WTC11 (cell line): ENCODE results near the gene SIN3A. TPM values are rescaled to one million over a fixed set of nuclear protein-coding genes. Genes with fewer than 3 reads are reported as not detected.

Source experiments
- ATAC-seq: fragments of 200-7000 bp; cut with Tn5 transposase; 2 replicates; pipeline ENCODE4 v1.10.0; 2021; ENCODE audit warnings: mild to moderate bottlenecking, moderate library complexity
- CTCF ChIA-PET: fragments of 300-600 bp; sonication (Branson Sonifier 250); formaldehyde crosslinking; loops from one replicate; lab custom pipeline; 2021; ENCODE audit warnings: antibody characterized with exemption; lab: Charles Lee
- POLR2A ChIA-PET: fragments of 350-600 bp; sonication (Branson Sonifier 250); formaldehyde crosslinking; loops from one replicate; lab custom pipeline; 2021; ENCODE audit warnings: antibody characterized with exemption; lab: Charles Lee
- DNase-seq: peaks from one replicate; pipeline ENCODE4 v3.0.0; 2021; ENCODE audit warnings: low spot score
- H3K27ac Mint-ChIP-seq: 2 replicates; pipeline ENCODE4 v1.8.0; 2021; ENCODE audit warnings: mixed read lengths
- H3K27me3 Mint-ChIP-seq: 2 replicates; pipeline ENCODE4 v1.8.0; 2021; ENCODE audit warnings: low read depth, mild to moderate bottlenecking, moderate library complexity, mixed read lengths
- H3K36me3 Mint-ChIP-seq: 2 replicates; pipeline ENCODE4 v1.8.0; 2021; ENCODE audit warnings: mixed read lengths
- H3K4me1 Mint-ChIP-seq: 2 replicates; pipeline ENCODE4 v1.8.0; 2022; ENCODE audit warnings: mixed read lengths
- H3K4me3 Mint-ChIP-seq: 2 replicates; pipeline ENCODE4 v1.8.0; 2021; ENCODE audit warnings: mild to moderate bottlenecking, moderate library complexity, mixed read lengths
- H3K9me3 Mint-ChIP-seq: 2 replicates; pipeline ENCODE4 v1.8.0; 2021; ENCODE audit warnings: mixed read lengths
- ATF1 ChIP-seq: sonication (generic); formaldehyde crosslinking; IDR thresholded peaks from 2 replicates; pipeline ENCODE4 v1.8.1; 2023; ENCODE audit warnings: mild to moderate bottlenecking, moderate library complexity, missing genetic modification reagents
- CREM ChIP-seq: sonication (generic); formaldehyde crosslinking; IDR thresholded peaks from 2 replicates; pipeline ENCODE4 v1.8.1; 2022; ENCODE audit warnings: mild to moderate bottlenecking, missing genetic modification reagents, moderate library complexity
- E2F5 ChIP-seq: sonication (generic); formaldehyde crosslinking; IDR thresholded peaks from 2 replicates; pipeline ENCODE4 v1.8.1; 2022; ENCODE audit warnings: mild to moderate bottlenecking, moderate library complexity, missing genetic modification reagents
- ESRRA ChIP-seq: sonication (generic); formaldehyde crosslinking; IDR thresholded peaks from 2 replicates; pipeline ENCODE4 v1.8.1; 2022; ENCODE audit warnings: mild to moderate bottlenecking, missing genetic modification reagents, borderline replicate concordance
- FOXJ3 ChIP-seq: sonication (generic); formaldehyde crosslinking; IDR thresholded peaks from 2 replicates; pipeline ENCODE4 v1.9.0; 2021; ENCODE audit warnings: missing genetic modification reagents, mild to moderate bottlenecking, borderline replicate concordance
- FOXK1 ChIP-seq: sonication (generic); formaldehyde crosslinking; IDR thresholded peaks from 2 replicates; pipeline ENCODE4 v1.8.0; 2022; ENCODE audit warnings: mild to moderate bottlenecking, moderate library complexity, missing genetic modification reagents
- GRHL2 ChIP-seq: fragments of 250-450 bp; sonication (Bioruptor Pico); IDR thresholded peaks from 2 replicates; pipeline ENCODE4 v1.8.0; 2022; ENCODE audit warnings: mild to moderate bottlenecking, moderate library complexity; ENCODE audit not compliant: insufficient replicate concordance, severe bottlenecking
- HMGA2 ChIP-seq: fragments of 250-450 bp; sonication (Bioruptor Pico); IDR thresholded peaks from 2 replicates; pipeline ENCODE4 v1.4.0; 2021; ENCODE audit warnings: mild to moderate bottlenecking, moderate library complexity
- KAT7 ChIP-seq: sonication (generic); formaldehyde crosslinking; IDR thresholded peaks from 2 replicates; pipeline ENCODE4 v1.8.1; 2023; ENCODE audit warnings: missing genetic modification reagents, mild to moderate bottlenecking, borderline replicate concordance
- MAX ChIP-seq: sonication (generic); formaldehyde crosslinking; IDR thresholded peaks from 2 replicates; pipeline ENCODE4 v1.8.0; 2022; ENCODE audit warnings: mild to moderate bottlenecking, missing genetic modification reagents
- MXD4 ChIP-seq: fragments of 250-450 bp; sonication (Bioruptor Pico); IDR thresholded peaks from 2 replicates; pipeline ENCODE4 v1.8.0; 2021; ENCODE audit warnings: mild to moderate bottlenecking, moderate library complexity, borderline replicate concordance
- NR3C1 ChIP-seq: sonication (generic); formaldehyde crosslinking; conservative IDR thresholded peaks from 2 replicates; pipeline ENCODE4 v1.8.1; 2023; ENCODE audit warnings: low read depth, mild to moderate bottlenecking, missing genetic modification reagents
- PRRX2 ChIP-seq: fragments of 250-450 bp; sonication (Bioruptor Pico); IDR thresholded peaks from 2 replicates; pipeline ENCODE4 v1.8.0; 2021; ENCODE audit warnings: mild to moderate bottlenecking
- RELA ChIP-seq: sonication (generic); formaldehyde crosslinking; IDR thresholded peaks from 2 replicates; pipeline ENCODE4 v1.8.1; 2022; ENCODE audit warnings: missing genetic modification reagents, mild to moderate bottlenecking, borderline replicate concordance
- SP1 ChIP-seq: sonication (generic); formaldehyde crosslinking; conservative IDR thresholded peaks from 2 replicates; pipeline ENCODE4 v1.8.1; 2022; ENCODE audit warnings: missing genetic modification reagents
- total RNA-seq: library from RNA; stranded (reverse); gene quantifications from 3 replicates; pipeline ENCODE4 v1.2.3, GENCODE V29; 2021
- TF ChIP-seq, protein P1 (sequence below): sonication (generic); formaldehyde crosslinking; IDR thresholded peaks from 2 replicates; pipeline ENCODE4 v1.8.1; 2022; ENCODE audit warnings: low read depth, missing genetic modification reagents, borderline replicate concordance
- TF ChIP-seq, protein P2 (sequence below): sonication (generic); formaldehyde crosslinking; conservative IDR thresholded peaks from 2 replicates; pipeline ENCODE4 v1.8.1; 2022; ENCODE audit warnings: mild to moderate bottlenecking, missing genetic modification reagents
- TF ChIP-seq, protein P3 (sequence below): fragments of 200-600 bp; IDR thresholded peaks from 2 replicates; pipeline ENCODE4 v1.8.0; 2022; ENCODE audit warnings: antibody characterized with exemption
- TF ChIP-seq, protein P4 (sequence below): sonication (generic); formaldehyde crosslinking; IDR thresholded peaks from 2 replicates; pipeline ENCODE4 v1.8.1; 2022; ENCODE audit warnings: low read depth, mild to moderate bottlenecking, moderate library complexity, missing genetic modification reagents, borderline replicate concordance

SIN3A gene
- total RNA-seq, 1 experiment from 2014 or later: 113 TPM

- no peak for TF ChIP-seq GRHL2 (CRISPR knock-in tag)
Measured at GRCh38 chr15:75359537-75360250, 91.8 kb downstream of the SIN3A start (continued).

DNA sequence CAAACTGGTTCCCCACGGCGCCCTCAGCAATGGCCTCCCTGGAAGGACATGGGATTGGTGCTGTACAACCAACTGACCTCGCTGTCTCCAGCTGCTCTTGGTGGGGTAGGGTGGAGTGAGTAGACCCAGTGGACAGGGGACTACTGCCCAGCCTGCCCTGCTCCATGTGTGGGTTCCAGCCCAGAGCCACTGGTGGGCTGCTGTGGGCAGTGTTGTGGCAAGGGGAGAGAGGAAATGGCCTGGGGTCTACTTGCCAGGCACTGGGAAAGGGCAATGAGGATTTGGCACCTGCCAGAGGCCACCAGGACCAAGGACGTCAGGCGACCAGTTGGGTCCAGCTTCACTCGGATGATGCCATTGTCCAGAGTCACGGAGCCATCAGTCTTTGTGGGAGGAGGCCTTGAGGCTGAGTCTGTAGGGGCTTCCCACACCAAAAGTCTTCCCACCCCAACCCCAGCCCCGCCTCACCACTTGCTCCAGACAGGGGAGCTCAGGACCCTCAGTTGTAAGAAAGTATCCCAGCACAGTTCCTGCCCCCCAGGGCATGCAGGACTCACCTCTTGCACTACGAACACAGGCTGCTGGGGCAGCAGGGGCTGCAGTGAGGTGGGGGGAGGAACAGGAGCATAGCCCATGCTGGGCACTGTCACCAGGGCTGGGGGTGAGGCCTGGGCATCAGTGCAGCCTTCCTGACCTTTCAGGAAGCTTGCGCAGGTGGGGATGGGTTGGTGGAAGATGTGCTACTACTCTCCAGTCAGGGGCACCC is 92.5 kb downstream of the SIN3A start:
- TF ChIP-seq MXD4 (CRISPR knock-in tag) (no peak), SP1 (CRISPR knock-in tag) (no peak), CREM (CRISPR knock-in tag) (no peak), ESRRA (CRISPR knock-in tag) (no peak)
- TF ChIP-seq, protein P1, sequence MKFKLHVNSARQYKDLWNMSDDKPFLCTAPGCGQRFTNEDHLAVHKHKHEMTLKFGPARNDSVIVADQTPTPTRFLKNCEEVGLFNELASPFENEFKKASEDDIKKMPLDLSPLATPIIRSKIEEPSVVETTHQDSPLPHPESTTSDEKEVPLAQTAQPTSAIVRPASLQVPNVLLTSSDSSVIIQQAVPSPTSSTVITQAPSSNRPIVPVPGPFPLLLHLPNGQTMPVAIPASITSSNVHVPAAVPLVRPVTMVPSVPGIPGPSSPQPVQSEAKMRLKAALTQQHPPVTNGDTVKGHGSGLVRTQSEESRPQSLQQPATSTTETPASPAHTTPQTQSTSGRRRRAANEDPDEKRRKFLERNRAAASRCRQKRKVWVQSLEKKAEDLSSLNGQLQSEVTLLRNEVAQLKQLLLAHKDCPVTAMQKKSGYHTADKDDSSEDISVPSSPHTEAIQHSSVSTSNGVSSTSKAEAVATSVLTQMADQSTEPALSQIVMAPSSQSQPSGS (CRISPR knock-in tag): no peak
- TF ChIP-seq, all 79 proteins: peak for 0
- no peaks in the 10 kb centered on the region for H3K27me3 Mint-ChIP-seq
- no peak overlapping the region for H3K4me3 Mint-ChIP-seq
- H3K4me1 Mint-ChIP-seq: no peaks in the 10 kb centered on the region
- H3K27ac Mint-ChIP-seq: no peak overlapping the region
- ChIA-PET POLR2A (no interaction called here), CTCF (interaction anchor here (0.6 to 0.8 kb wide), 2 partner anchors 9 to 206 kb away, joined by 4 read pairs; no protein-coding TSS in a partner anchor)
- DNase-seq: no peak
- H3K9me3 Mint-ChIP-seq: no peaks in the 10 kb centered on the region
- no peak for ATAC-seq
- H3K36me3 Mint-ChIP-seq: peaks cover 10% of the 10 kb centered on the region

- TF ChIP-seq, protein P2, sequence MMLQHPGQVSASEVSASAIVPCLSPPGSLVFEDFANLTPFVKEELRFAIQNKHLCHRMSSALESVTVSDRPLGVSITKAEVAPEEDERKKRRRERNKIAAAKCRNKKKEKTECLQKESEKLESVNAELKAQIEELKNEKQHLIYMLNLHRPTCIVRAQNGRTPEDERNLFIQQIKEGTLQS (CRISPR knock-in tag): no peak
- no peak for TF ChIP-seq NR3C1 (CRISPR knock-in tag)
- TF ChIP-seq FOXK1: no peak
- TF ChIP-seq HMGA2 (CRISPR knock-in tag): no peak
- TF ChIP-seq, all 79 proteins: peak for 0
- no peaks in the 10 kb centered on the region for H3K4me1 Mint-ChIP-seq
- ChIA-PET CTCF (no interaction called here), POLR2A (no interaction called here)
- ATAC-seq: no peak
- H3K27ac Mint-ChIP-seq: no peak overlapping the region
- peaks cover 10% of the 10 kb centered on the region for H3K36me3 Mint-ChIP-seq
- no peak for DNase-seq
- H3K4me3 Mint-ChIP-seq: no peak overlapping the region
- no peaks in the 10 kb centered on the region for H3K9me3 Mint-ChIP-seq
- no peaks in the 10 kb centered on the region for H3K27me3 Mint-ChIP-seq
Measured at GRCh38 chr15:75357976-75358673, 93.4 kb downstream of the SIN3A start.

DNA sequence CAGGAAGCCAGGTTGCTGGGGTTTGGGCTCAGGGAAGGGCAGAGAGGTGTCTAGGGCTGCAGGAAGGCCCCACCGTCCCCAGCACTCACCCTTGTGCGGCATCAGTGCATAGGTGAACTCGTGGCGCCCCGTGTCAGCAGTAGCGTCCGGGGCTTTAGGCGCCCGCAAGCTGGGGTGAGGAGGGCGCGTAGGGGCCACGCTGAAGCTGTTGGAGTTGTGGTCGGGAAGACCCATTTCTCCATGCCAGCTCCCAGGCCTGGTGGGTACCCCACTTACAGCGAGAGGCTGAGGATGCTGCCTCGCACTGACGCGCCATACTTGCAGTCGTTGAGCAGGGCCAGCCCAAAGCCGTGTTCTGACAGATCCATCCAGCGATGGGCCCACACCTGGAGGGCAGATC is 95.0 kb downstream of the SIN3A start:
- peaks cover 10% of the 10 kb centered on the region for H3K36me3 Mint-ChIP-seq
- H3K27ac Mint-ChIP-seq: no peak overlapping the region
- POLR2A ChIA-PET: interaction anchor here (1.2 kb wide), 1 partner anchor 291 kb away, joined by 3 read pairs; the partner anchor contains the start of gene SNX33
- H3K27me3 Mint-ChIP-seq: no peaks in the 10 kb centered on the region
- no peaks in the 10 kb centered on the region for H3K9me3 Mint-ChIP-seq
- CTCF ChIA-PET: interaction anchor here (0.6 to 1.3 kb wide), 2 partner anchors 11 to 313 kb away, joined by 3 to 4 read pairs; no protein-coding TSS in a partner anchor
- ATAC-seq: no peak
- DNase-seq: no peak
- H3K4me3 Mint-ChIP-seq: no peak overlapping the region
- no peaks in the 10 kb centered on the region for H3K4me1 Mint-ChIP-seq
- TF ChIP-seq, protein P3, sequence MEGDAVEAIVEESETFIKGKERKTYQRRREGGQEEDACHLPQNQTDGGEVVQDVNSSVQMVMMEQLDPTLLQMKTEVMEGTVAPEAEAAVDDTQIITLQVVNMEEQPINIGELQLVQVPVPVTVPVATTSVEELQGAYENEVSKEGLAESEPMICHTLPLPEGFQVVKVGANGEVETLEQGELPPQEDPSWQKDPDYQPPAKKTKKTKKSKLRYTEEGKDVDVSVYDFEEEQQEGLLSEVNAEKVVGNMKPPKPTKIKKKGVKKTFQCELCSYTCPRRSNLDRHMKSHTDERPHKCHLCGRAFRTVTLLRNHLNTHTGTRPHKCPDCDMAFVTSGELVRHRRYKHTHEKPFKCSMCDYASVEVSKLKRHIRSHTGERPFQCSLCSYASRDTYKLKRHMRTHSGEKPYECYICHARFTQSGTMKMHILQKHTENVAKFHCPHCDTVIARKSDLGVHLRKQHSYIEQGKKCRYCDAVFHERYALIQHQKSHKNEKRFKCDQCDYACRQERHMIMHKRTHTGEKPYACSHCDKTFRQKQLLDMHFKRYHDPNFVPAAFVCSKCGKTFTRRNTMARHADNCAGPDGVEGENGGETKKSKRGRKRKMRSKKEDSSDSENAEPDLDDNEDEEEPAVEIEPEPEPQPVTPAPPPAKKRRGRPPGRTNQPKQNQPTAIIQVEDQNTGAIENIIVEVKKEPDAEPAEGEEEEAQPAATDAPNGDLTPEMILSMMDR: no peak
- TF ChIP-seq MAX (CRISPR knock-in tag) (no peak), PRRX2 (CRISPR knock-in tag) (no peak), KAT7 (CRISPR knock-in tag) (no peak), ATF1 (no peak), E2F5 (CRISPR knock-in tag) (no peak), FOXJ3 (no peak), RELA (no peak)
- TF ChIP-seq, protein P4, sequence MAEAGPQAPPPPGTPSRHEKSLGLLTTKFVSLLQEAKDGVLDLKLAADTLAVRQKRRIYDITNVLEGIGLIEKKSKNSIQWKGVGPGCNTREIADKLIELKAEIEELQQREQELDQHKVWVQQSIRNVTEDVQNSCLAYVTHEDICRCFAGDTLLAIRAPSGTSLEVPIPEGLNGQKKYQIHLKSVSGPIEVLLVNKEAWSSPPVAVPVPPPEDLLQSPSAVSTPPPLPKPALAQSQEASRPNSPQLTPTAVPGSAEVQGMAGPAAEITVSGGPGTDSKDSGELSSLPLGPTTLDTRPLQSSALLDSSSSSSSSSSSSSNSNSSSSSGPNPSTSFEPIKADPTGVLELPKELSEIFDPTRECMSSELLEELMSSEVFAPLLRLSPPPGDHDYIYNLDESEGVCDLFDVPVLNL (CRISPR knock-in tag): no peak
